NCI-H69 (cell line): ENCODE measurements around the gene ARID1B.

Experiments
- DNase-seq: peaks from one replicate; lab custom pipeline; 2025; lab: John Stamatoyannopoulos, UW

Gene ARID1B

GRCh38 chr6:156852147-156852857, 75.1 kb downstream of the ARID1B start:
- peak; percentile 55 for DNase-seq

DNA sequence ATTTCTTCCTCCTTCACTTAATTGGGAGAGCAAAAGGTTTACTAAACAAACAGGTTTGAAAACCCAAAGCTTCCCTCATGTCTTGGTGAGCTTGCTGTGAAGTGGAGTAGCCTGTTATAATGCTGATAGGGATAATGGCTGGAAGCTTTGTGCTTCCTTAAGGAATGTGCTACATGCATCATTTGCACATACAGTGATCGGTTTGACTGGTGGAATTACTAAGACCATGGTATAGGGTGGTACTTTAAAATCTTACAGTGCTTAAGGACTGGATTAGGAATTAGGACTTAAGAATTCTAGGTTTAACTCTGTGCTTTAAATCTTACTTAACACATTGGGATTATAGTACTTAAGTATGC, 75.7 kb downstream of the ARID1B start:
- no peak for DNase-seq

DNA sequence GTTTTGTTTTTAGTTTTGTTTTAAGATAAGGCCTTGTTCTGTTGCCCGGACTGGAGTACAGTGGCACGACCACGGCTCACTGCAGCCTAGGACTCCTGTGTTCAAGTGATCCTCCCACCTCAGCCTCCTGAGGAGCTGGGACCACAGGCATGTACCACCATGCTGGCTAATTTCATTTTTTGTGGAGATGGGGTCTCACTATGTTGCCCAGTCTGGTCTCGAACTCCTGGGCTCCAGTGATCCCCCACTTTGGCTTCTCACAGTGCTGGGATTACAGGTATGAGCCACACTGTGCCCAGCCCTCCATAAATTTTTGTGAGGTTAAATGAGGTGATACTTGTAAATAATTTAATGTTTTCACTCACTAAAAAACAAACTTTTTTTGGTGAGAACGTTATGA, 76.6 kb downstream of the ARID1B start:
- DNase-seq = no peak

- DNase-seq = no peak
Observed at GRCh38 chr6:156854466-156855161, 77.4 kb downstream of the ARID1B start.

GRCh38 chr6:156857573-156857972, 80.4 kb downstream of the ARID1B start:
- no peak for DNase-seq

DNA sequence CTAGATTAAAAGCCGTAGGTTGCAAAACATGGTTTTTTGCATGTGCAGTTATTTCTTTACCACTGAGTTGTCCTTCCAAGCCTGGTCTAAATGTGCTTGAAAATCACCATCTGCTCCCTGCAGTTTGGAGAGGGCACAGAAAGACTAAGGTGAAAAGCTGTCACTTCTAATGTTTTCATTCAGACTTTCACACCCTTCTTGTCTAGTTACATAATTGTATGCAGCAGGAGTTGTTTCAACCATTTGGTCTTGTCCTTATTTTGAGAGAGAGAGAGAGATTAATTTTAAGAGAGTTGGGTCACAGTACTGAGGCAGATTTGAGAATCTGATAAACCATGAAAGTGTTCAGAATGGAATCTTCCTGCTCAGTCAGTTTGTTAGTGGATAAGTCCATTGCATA, 82.5 kb downstream of the ARID1B start:
- DNase-seq = no peak

DNA sequence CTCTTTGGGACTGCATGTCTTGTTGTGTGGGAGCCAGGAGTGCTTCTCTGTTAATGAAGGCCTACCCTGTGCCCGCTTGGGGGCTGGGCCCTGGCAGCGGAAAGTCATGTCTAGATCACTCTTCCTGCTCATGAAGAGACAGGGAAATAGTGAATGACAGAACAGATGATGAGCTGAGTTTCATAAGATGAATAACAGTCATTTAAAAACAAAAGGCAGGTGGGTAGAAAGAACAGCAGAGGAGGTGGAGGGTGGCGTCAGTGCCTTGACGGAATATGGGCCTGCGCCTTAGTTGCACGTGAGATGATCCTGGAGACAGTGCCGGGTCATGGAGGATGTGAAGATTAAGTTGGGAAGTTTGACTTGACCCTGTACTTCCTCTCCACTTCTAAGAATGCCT, 85.5 kb downstream of the ARID1B start:
- no peak for DNase-seq

DNA sequence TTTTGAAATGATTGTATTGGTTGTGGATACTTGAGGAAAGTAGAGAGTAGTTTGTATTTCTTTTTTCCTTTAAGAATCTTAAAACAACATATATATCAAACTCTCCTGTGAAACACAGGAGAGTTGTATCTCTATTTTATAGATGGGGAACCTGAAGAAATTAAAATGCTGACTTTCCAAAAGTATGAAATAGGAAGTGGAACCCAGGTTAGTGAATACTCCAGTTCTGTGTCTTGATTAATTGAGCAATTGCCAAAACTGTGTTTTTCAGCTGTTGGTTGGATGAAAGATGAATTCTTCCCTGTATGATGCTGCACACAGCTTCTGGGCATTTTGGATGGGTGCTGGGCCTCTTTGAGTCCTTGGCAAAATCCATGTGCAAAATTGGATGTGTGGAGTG, 86.3 kb downstream of the ARID1B start:
- DNase-seq = no peak

GRCh38 chr6:156864557-156864956, 87.4 kb downstream of the ARID1B start:
- no peak for DNase-seq

DNA sequence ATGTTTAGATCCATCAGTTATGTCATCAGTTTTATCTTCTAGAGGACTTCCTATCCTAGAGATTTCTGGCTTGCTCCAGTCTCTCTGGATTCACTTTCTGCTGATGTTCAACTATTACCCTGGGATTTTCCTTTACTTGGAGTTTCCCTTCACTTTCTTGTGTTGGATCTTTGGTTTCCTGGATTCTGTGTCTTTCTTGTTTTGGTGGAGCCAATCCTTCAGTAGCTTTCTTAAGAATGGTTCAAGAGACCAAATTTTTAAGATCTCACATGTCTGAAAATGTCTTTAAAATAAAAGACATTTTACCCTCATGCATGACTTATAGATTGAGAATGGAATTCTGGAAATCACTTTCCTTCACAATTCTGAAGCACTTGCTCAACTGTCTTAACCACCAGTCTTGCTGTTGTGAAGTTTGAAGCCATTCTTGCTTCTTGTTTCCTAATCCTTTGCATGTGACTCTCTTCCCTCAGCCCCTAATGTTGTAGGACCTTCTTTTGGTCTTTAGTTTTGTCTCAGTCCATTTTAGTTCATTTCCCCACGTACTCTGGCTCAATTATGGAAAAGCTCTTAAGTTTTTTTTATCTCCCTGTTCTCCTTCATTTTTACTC, 87.9 kb downstream of the ARID1B start:
- DNase-seq = no peak

DNA sequence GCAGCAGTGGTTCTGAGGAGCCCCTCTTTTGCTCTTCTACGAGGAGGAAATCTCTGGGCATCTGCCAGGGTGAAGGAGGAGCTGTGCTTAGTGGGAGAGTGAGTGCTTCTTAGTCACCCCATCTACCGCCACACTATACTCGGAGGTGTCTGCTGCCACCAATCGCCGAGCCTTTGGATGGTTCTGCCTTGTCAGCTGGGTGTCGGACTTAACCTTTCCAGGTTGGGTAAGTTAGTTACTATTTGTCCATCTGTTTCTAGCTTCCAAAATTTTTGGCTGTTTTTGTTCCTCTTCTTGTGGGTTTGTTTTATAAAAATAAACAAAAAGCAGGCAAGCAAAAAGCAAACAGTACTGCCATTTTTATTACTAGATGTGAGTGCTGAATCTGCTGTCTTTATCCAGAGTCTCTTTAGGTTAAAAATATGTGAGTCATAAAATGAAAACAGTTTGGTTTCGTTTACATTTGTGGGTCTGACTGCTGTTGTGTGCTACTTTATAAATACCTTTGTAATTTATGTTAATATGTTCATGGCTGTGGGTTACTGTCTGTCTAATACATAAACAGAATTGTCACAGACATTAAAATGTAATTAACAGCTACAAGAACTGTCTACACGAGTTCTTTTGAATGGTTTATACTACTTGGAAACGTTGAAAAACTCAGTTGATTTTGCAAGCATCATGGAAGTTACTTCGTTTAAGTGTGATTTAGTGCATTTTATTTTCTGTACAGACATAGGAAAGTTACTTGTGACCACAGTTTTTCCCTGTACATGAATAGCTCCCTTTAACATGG, 89.2 kb downstream of the ARID1B start:
- no peak for DNase-seq

DNA sequence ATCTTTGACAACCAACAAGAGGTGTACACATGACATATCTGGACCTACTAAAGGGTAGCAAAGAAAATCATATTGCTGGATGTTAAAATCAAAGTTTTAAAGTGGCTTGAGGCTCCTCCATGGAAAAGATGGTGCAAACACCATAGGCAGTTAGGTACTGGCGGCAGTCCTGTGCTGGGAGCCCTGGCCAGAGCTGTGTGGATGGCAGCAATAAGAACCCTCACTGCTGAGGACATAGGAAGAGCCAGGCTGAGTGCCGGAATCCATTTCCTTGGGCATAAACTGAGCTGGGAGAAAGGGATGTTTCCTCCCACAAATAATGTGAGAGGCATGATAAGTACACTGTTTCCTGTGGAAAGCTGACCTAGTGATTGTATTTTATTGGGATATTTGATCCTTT, 89.9 kb downstream of the ARID1B start:
- no peak for DNase-seq

DNA sequence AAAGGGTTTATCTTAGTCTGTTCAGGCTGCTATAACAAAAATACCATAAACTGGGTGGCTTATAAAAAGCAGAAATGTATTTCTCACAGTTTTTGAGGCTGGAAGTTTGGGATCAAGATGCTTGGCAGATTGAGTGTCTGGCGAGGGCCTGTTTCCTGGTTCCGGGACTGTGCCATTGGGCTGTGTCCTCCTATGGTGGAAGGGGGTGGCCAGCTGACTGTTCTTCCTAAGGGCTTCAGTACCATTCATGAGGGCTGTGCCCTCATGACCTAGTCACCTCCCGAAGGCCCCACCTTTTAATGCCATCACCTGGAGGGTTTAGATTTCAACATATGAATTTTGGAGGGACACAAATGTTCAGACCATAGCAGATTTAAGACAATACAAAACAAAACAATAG, 91.2 kb downstream of the ARID1B start:
- DNase-seq = no peak

DNA sequence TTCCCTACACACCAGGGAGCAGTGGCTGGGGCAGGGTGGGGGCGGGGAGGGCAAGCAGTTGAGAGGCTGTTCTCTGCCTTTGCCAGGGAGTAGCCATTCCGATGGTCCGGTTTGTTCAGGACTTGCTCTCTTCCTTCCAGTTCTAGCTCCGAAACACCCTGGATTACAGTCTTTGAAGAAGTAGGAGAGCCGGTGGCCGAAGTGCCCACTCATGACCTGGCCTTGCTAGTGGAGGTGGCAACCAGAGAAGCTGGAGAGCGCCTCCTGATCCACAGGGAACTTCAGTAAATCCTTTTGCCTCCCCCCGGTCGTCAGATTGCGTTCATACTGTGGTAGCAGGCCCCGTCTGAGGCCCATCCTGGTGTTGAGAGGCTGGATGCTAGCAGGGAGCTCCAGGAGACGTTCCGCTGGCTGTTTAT, 92.8 kb downstream of the ARID1B start:
- no peak for DNase-seq

- DNase-seq = no peak
Observed at GRCh38 chr6:156870924-156871539, 93.9 kb downstream of the ARID1B start.

DNA sequence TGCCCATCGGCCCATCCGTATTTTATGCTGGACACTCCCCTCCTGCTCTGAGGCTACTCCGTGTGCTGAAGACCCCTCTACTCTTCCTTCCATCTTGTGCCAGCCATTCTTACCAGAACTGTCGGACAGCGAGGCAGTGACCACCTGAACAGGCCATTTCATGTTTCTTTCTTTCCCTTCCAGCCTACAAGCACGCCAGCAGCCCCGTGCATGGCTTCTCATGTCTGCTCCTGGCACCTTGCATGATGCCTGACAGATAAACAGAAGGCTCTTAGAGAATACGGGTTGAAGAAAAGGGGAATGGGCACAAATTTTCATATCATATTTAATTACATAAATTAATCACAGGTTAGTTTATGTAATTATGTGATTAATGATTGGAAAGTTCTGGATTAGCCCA, 95.7 kb downstream of the ARID1B start:
- DNase-seq = no peak

DNA sequence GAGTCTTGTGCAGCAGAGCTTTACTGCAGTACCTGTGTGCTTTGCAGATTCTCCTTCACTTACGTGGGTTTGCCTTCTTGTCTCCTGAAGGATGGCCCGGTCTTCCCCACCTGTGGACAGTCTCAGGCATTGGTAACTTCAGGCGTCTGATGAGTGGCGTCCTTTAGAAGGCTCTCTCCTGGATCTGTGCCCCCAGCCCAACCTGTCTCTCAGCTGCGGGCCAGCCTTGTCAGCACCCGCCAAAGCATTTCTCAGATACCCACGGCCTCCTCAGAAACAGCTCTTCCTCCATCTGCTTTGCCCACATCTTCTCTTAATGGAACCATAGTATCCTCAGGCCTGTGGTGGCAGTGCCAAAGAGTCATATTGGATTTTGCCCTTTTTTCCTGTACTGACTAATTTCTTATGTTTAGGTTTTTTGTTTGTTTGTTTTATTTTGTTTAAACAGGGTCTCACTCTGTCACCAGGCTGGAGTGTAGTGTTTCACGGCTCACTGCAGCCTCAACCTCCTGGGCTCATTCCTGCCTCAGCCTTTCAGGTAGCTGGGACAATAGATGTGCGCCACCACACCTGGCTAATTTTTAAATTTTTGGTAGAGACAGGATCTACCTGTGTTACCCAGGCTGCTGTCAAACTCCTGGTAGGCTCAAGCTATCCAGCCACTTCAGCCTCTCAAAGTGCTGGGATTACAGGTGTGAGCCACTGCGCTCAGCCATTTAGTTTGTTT, 96.6 kb downstream of the ARID1B start:
- DNase-seq = no peak

DNA sequence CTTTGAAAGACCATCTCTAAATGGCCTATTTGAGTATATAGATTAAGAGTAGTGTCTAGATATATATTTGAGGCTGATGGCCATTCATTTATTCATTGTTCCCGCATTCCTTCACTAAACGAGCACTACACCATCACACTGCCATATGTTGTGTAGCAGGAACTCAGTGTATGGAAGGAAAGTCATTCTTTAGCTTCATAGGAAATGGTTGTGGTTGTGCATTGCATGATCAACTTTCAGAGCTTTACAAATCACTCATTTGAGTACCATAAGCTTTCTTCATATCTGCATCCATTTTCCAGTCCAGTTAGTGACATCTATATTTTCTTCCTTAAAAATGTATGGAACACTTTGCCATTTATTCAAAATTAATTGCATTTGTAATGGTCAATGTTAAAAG, 97.9 kb downstream of the ARID1B start:
- no peak for DNase-seq

DNA sequence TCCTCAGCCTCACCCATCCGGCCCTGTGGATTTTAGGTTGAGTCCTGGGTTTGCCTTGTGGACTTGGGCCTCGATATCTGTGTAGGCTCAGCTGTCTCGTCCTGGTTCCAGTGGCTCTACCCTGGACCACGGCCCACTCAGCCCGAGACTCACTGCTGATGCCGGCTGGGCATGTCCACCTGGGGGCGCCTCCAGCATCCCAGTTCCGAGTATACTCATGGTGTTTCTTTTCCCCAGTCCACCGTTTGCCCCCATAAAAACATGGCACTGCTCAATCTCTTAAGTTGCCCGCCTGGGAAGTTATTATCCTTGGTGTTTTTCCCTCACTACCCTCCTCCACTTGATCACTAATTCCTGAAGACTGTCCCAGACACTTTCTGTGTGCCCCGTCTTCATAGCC, 99.1 kb downstream of the ARID1B start:
- DNase-seq = peak; percentile 24

DNA sequence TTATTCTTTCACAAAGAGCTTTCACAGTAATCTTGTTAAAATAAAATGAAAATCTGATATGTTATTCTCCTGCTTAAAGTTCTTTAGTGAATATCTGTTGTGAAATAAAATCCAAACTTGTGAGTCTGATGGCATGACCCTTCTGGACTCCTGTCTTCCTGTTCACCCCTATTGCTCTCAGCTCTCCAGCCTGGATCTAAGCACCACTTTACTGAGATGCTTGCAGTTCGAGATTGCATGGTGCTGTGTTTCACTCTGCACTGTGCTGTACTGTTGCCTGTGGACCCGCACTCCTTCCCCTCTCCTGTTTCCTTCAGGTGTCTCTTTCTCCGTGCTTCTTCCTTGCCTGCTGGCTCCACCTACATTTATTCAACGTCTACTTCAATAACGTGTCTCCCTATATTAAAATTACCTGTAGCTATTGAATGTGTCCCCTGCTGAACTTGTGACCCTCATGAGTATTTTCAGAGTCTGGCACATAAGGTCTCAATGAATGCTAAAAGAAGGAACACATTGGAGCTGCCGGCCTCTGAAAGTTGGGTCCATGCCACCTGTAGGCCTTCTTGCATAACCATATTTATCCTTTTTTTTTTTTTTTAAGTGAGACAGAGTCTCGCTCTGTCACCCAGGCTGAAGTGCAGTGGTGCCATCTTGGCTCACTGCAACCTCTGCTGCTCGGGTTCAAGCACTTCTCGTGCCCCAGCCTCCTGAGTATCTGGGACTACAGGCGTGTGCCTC, 100.1 kb downstream of the ARID1B start:
- no peak for DNase-seq

DNA sequence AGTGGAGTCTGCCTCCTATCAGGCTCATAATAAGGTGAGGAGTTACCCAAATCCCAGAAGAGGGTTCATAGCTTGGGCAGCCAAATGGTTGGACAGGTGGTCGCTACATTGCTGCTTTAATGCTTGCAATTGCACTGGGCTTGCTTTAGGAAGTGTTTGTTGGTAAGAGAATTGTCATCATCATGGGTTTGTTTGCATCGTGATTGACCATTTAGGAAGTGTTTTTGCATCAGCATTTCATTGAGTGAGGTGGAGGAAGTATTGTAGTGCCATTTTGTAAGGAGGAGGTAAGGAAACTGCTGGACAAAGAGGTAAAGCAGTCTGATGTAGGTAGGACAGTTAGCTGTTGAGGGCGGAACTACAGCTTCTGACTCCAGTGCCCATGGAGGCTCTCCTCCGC, 101.5 kb downstream of the ARID1B start:
- no peak for DNase-seq
